Measurements from ENCODE around the gene PSMD9.

PSMD9 gene

GRCh38 chr12:121953695-121954094 is 65.1 kb downstream of the PSMD9 start:
- Histone ChIP-seq H3K27me3 (ENCODE audit: low read length) (no peaks in the 10 kb centered on the region), H3K9ac (ENCODE audit: low read length) (no peak overlapping the region), H3F3A (ENCODE audit: insufficient read depth) (no peaks in the 10 kb centered on the region), H3K4me3 (ENCODE audit: insufficient read depth, low read length, poor library complexity, severe bottlenecking) (no peak overlapping the region), H3K9me3 (ENCODE audit: insufficient read depth, low read length) (no peaks in the 10 kb centered on the region), H3K4me2 (ENCODE audit: low read depth, low read length, poor library complexity, severe bottlenecking) (no peak overlapping the region), H3K27ac (ENCODE audit: low read depth, low read length) (no peak overlapping the region; the same call in 1 of the 2 replicates), H2AFZ (ENCODE audit: low read depth, low read length, severe bottlenecking) (no peak overlapping the region), H4K20me1 (ENCODE audit: low read depth, low read length) (no peaks in the 10 kb centered on the region), H3K79me2 (ENCODE audit: insufficient read depth, low read length) (no peaks in the 10 kb centered on the region), H3K36me3 (ENCODE audit: low read length) (0 out of 2 replicates have a peak, but pooled peaks cover 3% of the 10 kb centered on the region), H3K9me2 (replicated peaks; ENCODE audit: insufficient read depth, low read length) (no peaks in the 10 kb centered on the region)
- TF ChIP-seq CTCF (IDR thresholded peaks at IDR 0.05; ENCODE audit: insufficient read depth, low read length, poor library complexity, severe bottlenecking) (no peak), EZH2phosphoT487 (conservative IDR thresholded peaks at IDR 0.05; ENCODE audit: low read length) (no peak)

- no peaks in the 10 kb centered on the region for H3K9me3 ChIP-seq (ENCODE audit: insufficient read depth, low read length)
- no peak overlapping the region for H3K9ac ChIP-seq (ENCODE audit: low read length)
- H3K27ac ChIP-seq (ENCODE audit: low read depth, low read length): no peak overlapping the region
- H3K79me2 ChIP-seq (ENCODE audit: insufficient read depth, low read length): no peaks in the 10 kb centered on the region
- no peak overlapping the region for H3K4me2 ChIP-seq (ENCODE audit: low read depth, low read length, poor library complexity, severe bottlenecking)
- no peaks in the 10 kb centered on the region for H3K36me3 ChIP-seq (ENCODE audit: low read length)
- H3F3A ChIP-seq (ENCODE audit: insufficient read depth): no peaks in the 10 kb centered on the region
- H3K27me3 ChIP-seq (ENCODE audit: low read length): no peaks in the 10 kb centered on the region
- no peaks in the 10 kb centered on the region for H3K9me2 ChIP-seq (replicated peaks; ENCODE audit: insufficient read depth, low read length)
- no peak overlapping the region for H2AFZ ChIP-seq (ENCODE audit: low read depth, low read length, severe bottlenecking)
- no peaks in the 10 kb centered on the region for H4K20me1 ChIP-seq (ENCODE audit: low read depth, low read length)
- H3K4me3 ChIP-seq (ENCODE audit: insufficient read depth, low read length, poor library complexity, severe bottlenecking): no peak overlapping the region
- no peak for TF ChIP-seq EZH2phosphoT487 (conservative IDR thresholded peaks at IDR 0.05; ENCODE audit: low read length)
- TF ChIP-seq CTCF (IDR thresholded peaks at IDR 0.05; ENCODE audit: insufficient read depth, low read length, poor library complexity, severe bottlenecking): peak; percentile 39
These were observed 67.0 kb downstream of the PSMD9 start for GRCh38 chr12:121955258-121956237.

GRCh38 chr12:121957861-121958515 is 69.4 kb downstream of the PSMD9 start:
- no peak overlapping the region for H2AFZ ChIP-seq (ENCODE audit: low read depth, low read length, severe bottlenecking)
- H3F3A ChIP-seq (ENCODE audit: insufficient read depth): no peaks in the 10 kb centered on the region
- H3K9ac ChIP-seq (ENCODE audit: low read length): no peak overlapping the region
- no peak overlapping the region for H3K4me3 ChIP-seq (ENCODE audit: insufficient read depth, low read length, poor library complexity, severe bottlenecking)
- no peaks in the 10 kb centered on the region for H3K36me3 ChIP-seq (ENCODE audit: low read length)
- H4K20me1 ChIP-seq (ENCODE audit: low read depth, low read length): no peaks in the 10 kb centered on the region
- no peaks in the 10 kb centered on the region for H3K9me2 ChIP-seq (replicated peaks; ENCODE audit: insufficient read depth, low read length)
- TF ChIP-seq EZH2phosphoT487 (conservative IDR thresholded peaks at IDR 0.05; ENCODE audit: low read length) (no peak), CTCF (IDR thresholded peaks at IDR 0.05; ENCODE audit: insufficient read depth, low read length, poor library complexity, severe bottlenecking) (no peak)
- no peaks in the 10 kb centered on the region for H3K79me2 ChIP-seq (ENCODE audit: insufficient read depth, low read length)
- H3K27me3 ChIP-seq (ENCODE audit: low read length): no peaks in the 10 kb centered on the region
- H3K27ac ChIP-seq (ENCODE audit: low read depth, low read length): no peak overlapping the region
- no peak overlapping the region for H3K4me2 ChIP-seq (ENCODE audit: low read depth, low read length, poor library complexity, severe bottlenecking)
- H3K9me3 ChIP-seq (ENCODE audit: insufficient read depth, low read length): no peaks in the 10 kb centered on the region

Data from SU-DHL-6 (cell line).